ENCODE data around the gene INTS2. TPM values are rescaled to one million over a fixed set of nuclear protein-coding genes. Genes with fewer than 3 reads are reported as not detected.

The INTS2 gene
- polyA plus RNA-seq, 1 donor from 2014 or later, result 23.7 TPM

DNA sequence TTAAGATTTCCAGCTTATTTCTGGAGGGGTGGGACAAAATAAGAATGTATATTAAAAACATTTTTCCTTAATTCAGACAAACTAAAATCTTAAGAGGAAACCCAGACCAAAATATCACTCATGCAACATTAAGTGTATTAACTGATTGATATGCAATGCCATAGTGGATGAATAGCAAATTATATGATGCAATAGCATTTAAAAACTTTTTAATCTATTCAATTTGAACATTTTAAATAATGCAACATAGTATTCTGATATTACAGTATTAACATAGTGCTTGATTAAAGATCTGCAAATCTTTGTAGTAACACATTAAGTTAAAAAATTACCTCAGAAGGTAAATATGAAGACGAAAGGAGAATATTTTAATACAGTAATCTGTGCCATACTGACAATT, 15.3 kb upstream of the INTS2 start:
- TF ChIP-seq EZH2 (IDR thresholded peaks at IDR 0.05; ENCODE audit: borderline replicate concordance, insufficient read depth, low read length, poor library complexity, severe bottlenecking) (no peak), CTCF (IDR thresholded peaks at IDR 0.05; ENCODE audit: poor library complexity, severe bottlenecking) (no peak), SMC3 (conservative IDR thresholded peaks at IDR 0.05; ENCODE audit: poor library complexity) (no peak), POLR2AphosphoS5 (IDR thresholded peaks at IDR 0.05) (no peak), EP300 (conservative IDR thresholded peaks at IDR 0.05; ENCODE audit: poor library complexity, severe bottlenecking) (no peak), REST (IDR thresholded peaks at IDR 0.05; ENCODE audit: borderline replicate concordance) (no peak), TAF1 (IDR thresholded peaks at IDR 0.05; ENCODE audit: low read depth) (no peak), MXI1 (conservative IDR thresholded peaks at IDR 0.05; ENCODE audit: poor library complexity, severe bottlenecking) (no peak), RAD21 (conservative IDR thresholded peaks at IDR 0.05) (no peak)
- H3K9ac ChIP-seq (ENCODE audit: low read length), result no peak overlapping the region
- no peaks in the 10 kb centered on the region for H4K20me1 ChIP-seq (ENCODE audit: insufficient read depth)
- no peaks in the 10 kb centered on the region for H3K9me2 ChIP-seq (ENCODE audit: insufficient read depth, low read length)
- H3K36me3 ChIP-seq (ENCODE audit: insufficient read depth, low read length), result no peaks in the 10 kb centered on the region
- H3K79me2 ChIP-seq (replicated peaks; ENCODE audit: insufficient read depth, low read length), result no peaks in the 10 kb centered on the region
- H3K4me2 ChIP-seq (ENCODE audit: low read length), result no peak overlapping the region
- no peaks in the 10 kb centered on the region for H3K27me3 ChIP-seq (ENCODE audit: insufficient read depth, low read depth, low read length)
- no peaks in the 10 kb centered on the region for H3F3A ChIP-seq (ENCODE audit: insufficient read depth, low read length, poor library complexity, severe bottlenecking)
- no peak overlapping the region for H3K4me3 ChIP-seq (ENCODE audit: low read length)
- no peaks in the 10 kb centered on the region for H3K9me3 ChIP-seq (ENCODE audit: low read length)
- no peak overlapping the region for H2AFZ ChIP-seq (ENCODE audit: low read depth, low read length)
- no peak overlapping the region for H3K27ac ChIP-seq (ENCODE audit: low read length)

DNA sequence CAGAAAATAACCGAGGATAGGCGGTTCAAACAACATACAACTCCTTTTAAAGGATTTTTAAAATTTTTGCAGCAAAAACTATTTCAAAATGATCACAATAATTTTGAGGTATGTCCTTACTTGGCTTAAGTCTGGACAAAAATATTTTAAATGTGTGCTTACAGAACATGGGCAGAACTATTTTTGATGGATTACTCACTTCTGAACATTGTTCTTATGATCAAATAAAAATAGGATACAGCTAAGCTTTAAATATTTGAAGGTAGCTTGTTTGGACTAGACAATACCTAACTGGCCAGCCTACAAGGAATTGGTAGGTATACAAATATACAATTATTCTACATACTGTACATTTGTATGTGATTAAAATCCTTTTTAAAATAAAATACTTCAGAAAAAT, 14.3 kb upstream of the INTS2 start:
- no peaks in the 10 kb centered on the region for H3K36me3 ChIP-seq (ENCODE audit: insufficient read depth, low read length)
- no peaks in the 10 kb centered on the region for H3K79me2 ChIP-seq (replicated peaks; ENCODE audit: insufficient read depth, low read length)

More for the DNA sequence above, 14.3 kb upstream of the INTS2 start:
- no peak overlapping the region for H2AFZ ChIP-seq (ENCODE audit: low read depth, low read length)
- no peaks in the 10 kb centered on the region for H3K27me3 ChIP-seq (ENCODE audit: insufficient read depth, low read depth, low read length)
- H3K9ac ChIP-seq (ENCODE audit: low read length), result no peak overlapping the region
- no peaks in the 10 kb centered on the region for H3K9me3 ChIP-seq (ENCODE audit: low read length)
- no peaks in the 10 kb centered on the region for H4K20me1 ChIP-seq (ENCODE audit: insufficient read depth)
- H3F3A ChIP-seq (ENCODE audit: insufficient read depth, low read length, poor library complexity, severe bottlenecking), result no peaks in the 10 kb centered on the region
- H3K27ac ChIP-seq (ENCODE audit: low read length), result no peak overlapping the region
- H3K9me2 ChIP-seq (ENCODE audit: insufficient read depth, low read length), result no peaks in the 10 kb centered on the region
- TF ChIP-seq CTCF (IDR thresholded peaks at IDR 0.05; ENCODE audit: poor library complexity, severe bottlenecking) (no peak), EP300 (conservative IDR thresholded peaks at IDR 0.05; ENCODE audit: poor library complexity, severe bottlenecking) (no peak), RAD21 (conservative IDR thresholded peaks at IDR 0.05) (no peak), REST (IDR thresholded peaks at IDR 0.05; ENCODE audit: borderline replicate concordance) (no peak), MXI1 (conservative IDR thresholded peaks at IDR 0.05; ENCODE audit: poor library complexity, severe bottlenecking) (no peak), EZH2 (IDR thresholded peaks at IDR 0.05; ENCODE audit: borderline replicate concordance, insufficient read depth, low read length, poor library complexity, severe bottlenecking) (no peak), SMC3 (conservative IDR thresholded peaks at IDR 0.05; ENCODE audit: poor library complexity) (no peak), POLR2AphosphoS5 (IDR thresholded peaks at IDR 0.05) (no peak), TAF1 (IDR thresholded peaks at IDR 0.05; ENCODE audit: low read depth) (no peak)
- no peak overlapping the region for H3K4me2 ChIP-seq (ENCODE audit: low read length)
- no peak overlapping the region for H3K4me3 ChIP-seq (ENCODE audit: low read length)
